ENCODE measurements around the gene BCAT1. TPM values are rescaled to one million over a fixed set of nuclear protein-coding genes. Genes with fewer than 3 reads are reported as not detected.

The BCAT1 gene
- total and polyA plus RNA-seq, 9 of the 15 experiments (the other 6 are each of a cell fraction or from before 2014, with no cell fraction given) = 38.5 to 157 (median 66.8) TPM

DNA sequence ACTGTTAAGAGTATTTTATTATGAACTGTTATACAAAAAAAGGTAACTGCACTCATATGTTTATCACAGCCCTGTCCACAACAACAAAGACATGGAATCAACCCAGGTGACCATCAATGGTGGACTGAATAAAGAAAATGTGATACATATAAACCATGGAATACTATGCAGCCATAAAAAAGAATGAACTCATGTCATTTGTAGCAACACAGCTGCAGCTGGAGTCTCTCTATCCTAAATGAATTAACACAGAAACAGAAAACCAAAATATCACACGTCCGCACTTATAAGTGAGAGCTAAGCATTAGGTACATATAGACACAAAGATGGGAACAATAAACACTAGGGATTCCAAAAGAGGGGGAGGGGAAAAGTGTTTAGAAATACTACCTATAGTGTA is 95.8 kb downstream of the BCAT1 start:
- whole genome bisulfite sequencing (ENCODE audit: insufficient coverage, low coverage, missing lambda C conversion rate) = 100% methylated on average over 2 of the region's 2 CpGs
- no peak overlapping the region for H3K4me2 ChIP-seq (ENCODE audit: insufficient read depth, low read length)
- POLR2A ChIA-PET = no interaction called here
- H4K20me1 ChIP-seq (replicated peaks; ENCODE audit: control insufficient read depth, insufficient read depth, low read length) = no peaks in the 10 kb centered on the region
- ATAC-seq (no peak), DNase-seq (ENCODE audit: extremely low read depth in 1 of 4, low spot score in 3 of 4) (no peak), FAIRE-seq (no peak)
- H3K36me3 ChIP-seq (ENCODE audit: control insufficient read depth, insufficient read depth, low read length) = peaks cover 36% of the 10 kb centered on the region
- H3K4me1 ChIP-seq (replicated peaks in 1 of 2; ENCODE audit: control insufficient read depth in 2 of 2, insufficient read depth in 2 of 2, low read length in 2 of 2) = peaks cover 0 to 5% of the 10 kb centered on the region in 2 experiments; a peak in 2 of 5 replicates
- peaks cover 16% of the 10 kb centered on the region; the same call in 2 of the 3 replicates for H3K79me2 ChIP-seq (ENCODE audit: control insufficient read depth, insufficient read depth, low read length)
- intact Hi-C loops (cut with micrococcal nuclease) (loop anchor here (5.0 kb wide), 1 partner anchor 99 kb away; no protein-coding TSS in a partner anchor), in situ Hi-C loops (cut with MboI) (no loop called here)
- H3K27ac ChIP-seq (ENCODE audit: extremely low read depth, low read depth, low read length) = no peak overlapping the region
- TF ChIP-seq KDM1A (IDR thresholded peaks at IDR 0.05) (0 out of 4 replicates have a peak, but pooled peaks of 1 of the 2 experiments have one; percentile 35), FUS (optimal IDR thresholded peaks at IDR 0.05; ENCODE audit: low read depth, low read length) (no peak), ELF1 (tag; IDR thresholded peaks at IDR 0.05) (no peak), RBM25 (IDR thresholded peaks at IDR 0.05; ENCODE audit: low read depth, low read length, severe bottlenecking) (peak; percentile 52), SMC3 (conservative IDR thresholded peaks at IDR 0.05; ENCODE audit: insufficient read depth, low read depth, low read length) (no peak), PHB (CRISPR knock-in tag; IDR thresholded peaks at IDR 0.05) (no peak), KAT8 (IDR thresholded peaks at IDR 0.05; ENCODE audit: low read depth) (no peak), ZNF146 (CRISPR knock-in tag; IDR thresholded peaks at IDR 0.05; ENCODE audit: unreplicated experiment) (peak; percentile 78)
- TF ChIP-seq, protein P1, sequence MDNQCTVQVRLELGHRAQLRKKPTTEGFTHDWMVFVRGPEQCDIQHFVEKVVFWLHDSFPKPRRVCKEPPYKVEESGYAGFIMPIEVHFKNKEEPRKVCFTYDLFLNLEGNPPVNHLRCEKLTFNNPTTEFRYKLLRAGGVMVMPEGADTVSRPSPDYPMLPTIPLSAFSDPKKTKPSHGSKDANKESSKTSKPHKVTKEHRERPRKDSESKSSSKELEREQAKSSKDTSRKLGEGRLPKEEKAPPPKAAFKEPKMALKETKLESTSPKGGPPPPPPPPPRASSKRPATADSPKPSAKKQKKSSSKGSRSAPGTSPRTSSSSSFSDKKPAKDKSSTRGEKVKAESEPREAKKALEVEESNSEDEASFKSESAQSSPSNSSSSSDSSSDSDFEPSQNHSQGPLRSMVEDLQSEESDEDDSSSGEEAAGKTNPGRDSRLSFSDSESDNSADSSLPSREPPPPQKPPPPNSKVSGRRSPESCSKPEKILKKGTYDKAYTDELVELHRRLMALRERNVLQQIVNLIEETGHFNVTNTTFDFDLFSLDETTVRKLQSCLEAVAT (IDR thresholded peaks at IDR 0.05) = no peak
- H3K9ac ChIP-seq (ENCODE audit: insufficient read depth in 1 of 2, low read depth in 2 of 2, low read length in 2 of 2) = no peak overlapping the region
- H3K9me3 ChIP-seq (replicated peaks; ENCODE audit: control insufficient read depth, insufficient read depth, low read depth, low read length) = no peaks in the 10 kb centered on the region
- no peak overlapping the region for H2AFZ ChIP-seq (ENCODE audit: low read depth, low read length)
- no peak overlapping the region for H3K4me3 ChIP-seq
- CTCF ChIA-PET (ENCODE audit: low intra/inter-chr PET ratio) = interaction anchor here (0.6 kb wide), 1 partner anchor 34 kb away, joined by 4 read pairs; no protein-coding TSS in a partner anchor
- no TSS peak for BruUV-seq (replicated peaks)
- no peaks in the 10 kb centered on the region for H3K27me3 ChIP-seq (ENCODE audit: control insufficient read depth in 2 of 2, insufficient read depth in 2 of 2, low read length in 2 of 2)
- H3K9me1 ChIP-seq (ENCODE audit: control insufficient read depth, insufficient read depth, low read length) = no peaks in the 10 kb centered on the region
